Karpas-422 (cell line): ENCODE measurements around the gene CDS2. TPM values are rescaled to one million over a fixed set of nuclear protein-coding genes. Genes with fewer than 3 reads are reported as not detected.
"Not testable (repeated sequence)": the region's sequence is repeated elsewhere in the genome, so short reads cannot be mapped to it uniquely, and the experiment has no call there.

Experiments used
- DNase-seq: peaks from one replicate; pipeline ENCODE4 v3.0.0-alpha.2; 2015
- H2AFZ ChIP-seq: fragments of 200-600 bp; sonication (generic); 2 replicates; pipeline ENCODE4 v1.6.1; 2014; ENCODE audit warnings: antibody characterized with exemption, low read length, mixed read lengths
- H3K27ac ChIP-seq: fragments of 200-600 bp; sonication (generic); 2 replicates; pipeline ENCODE4 v1.5.1; 2014; ENCODE audit warnings: mild to moderate bottlenecking, low read length, moderate library complexity
- H3K27me3 ChIP-seq: fragments of 200-600 bp; sonication (generic); 2 replicates; pipeline ENCODE4 v1.6.1; 2014; ENCODE audit warnings: low read length, mixed read lengths
- H3K36me3 ChIP-seq: fragments of 200-600 bp; sonication (generic); 2 replicates; pipeline ENCODE4 v1.6.1; 2014; ENCODE audit warnings: low read length, mixed read lengths; ENCODE audit not compliant: insufficient read depth
- H3K4me1 ChIP-seq: fragments of 200-600 bp; sonication (generic); 2 replicates; pipeline ENCODE4 v1.6.1; 2014; ENCODE audit warnings: mild to moderate bottlenecking, low read length, mixed read lengths
- H3K4me2 ChIP-seq: fragments of 200-600 bp; sonication (generic); 2 replicates; pipeline ENCODE4 v1.6.1; 2014; ENCODE audit warnings: low read length, low read depth, mild to moderate bottlenecking; ENCODE audit not compliant: poor library complexity, severe bottlenecking
- H3K4me3 ChIP-seq: fragments of 200-600 bp; sonication (generic); 2 replicates; pipeline ENCODE4 v1.5.1; 2014; ENCODE audit warnings: mild to moderate bottlenecking, antibody characterized with exemption, low read length, mixed read lengths
- H3K79me2 ChIP-seq: fragments of 200-600 bp; sonication (generic); 2 replicates; pipeline ENCODE4 v1.6.1; 2014; ENCODE audit warnings: mild to moderate bottlenecking, low read length, mixed read lengths
- H3K9ac ChIP-seq: fragments of 200-600 bp; sonication (generic); 2 replicates; pipeline ENCODE4 v1.6.0; 2014; ENCODE audit warnings: low read length
- H3K9me2 ChIP-seq: fragments of 200-600 bp; sonication (generic), shearing (Covaris generic); replicated peaks from 2 replicates; pipeline ENCODE4 v1.6.0; 2014; ENCODE audit warnings: mild to moderate bottlenecking, low read length, moderate library complexity; ENCODE audit not compliant: insufficient read depth
- H3K9me3 ChIP-seq: fragments of 300-700, 200-600 bp; sonication (generic); 2 replicates; pipeline ENCODE4 v1.6.1; 2014; ENCODE audit warnings: low read length, mixed read lengths
- H4K20me1 ChIP-seq: fragments of 200-600 bp; sonication (generic); 2 replicates; pipeline ENCODE4 v1.6.1; 2014; ENCODE audit warnings: mild to moderate bottlenecking, antibody characterized with exemption, low read length, low read depth; ENCODE audit not compliant: insufficient read depth
- total RNA-seq: library from RNA; depleted of rRNA; stranded (reverse); fragments of >200 nt; shearing (Covaris generic); gene quantifications from 2 replicates; pipeline ENCODE4 v1.2.3, GENCODE V29; 2014; ENCODE audit warnings: low replicate concordance

Gene CDS2
- total RNA-seq, 1 experiment from 2014 or later = 26.8 TPM

- no peaks in the 10 kb centered on the region for H3K9me3 ChIP-seq
- peak overlapping the region; percentile 37; the same call in 1 of the 2 replicates for H3K27ac ChIP-seq
- no peak overlapping the region for H3K4me2 ChIP-seq
- H3K79me2 ChIP-seq = no peaks in the 10 kb centered on the region
- H3K27me3 ChIP-seq = no peaks in the 10 kb centered on the region
- H3K4me1 ChIP-seq = peaks cover 23% of the 10 kb centered on the region
- DNase-seq = peak; percentile 45
- H2AFZ ChIP-seq = no peak overlapping the region
- H3K4me3 ChIP-seq = no peak overlapping the region
- H3K36me3 ChIP-seq = 0 out of 2 replicates have a peak, but pooled peaks cover 5% of the 10 kb centered on the region
- H3K9ac ChIP-seq = no peak overlapping the region
- no peaks in the 10 kb centered on the region for H3K9me2 ChIP-seq
- H4K20me1 ChIP-seq = no peaks in the 10 kb centered on the region
These were observed 34.0 kb upstream of the CDS2 start for GRCh38 chr20:5092765-5093339.

GRCh38 chr20:5095454-5095853 lies 31.4 kb upstream of the CDS2 start:
- Histone ChIP-seq H3K27me3 (no peaks in the 10 kb centered on the region), H2AFZ (no peak overlapping the region), H3K79me2 (peaks cover 2% of the 10 kb centered on the region; the same call in 1 of the 2 replicates), H3K9ac (no peak overlapping the region), H3K9me2 (no peaks in the 10 kb centered on the region), H4K20me1 (no peaks in the 10 kb centered on the region), H3K27ac (no peak overlapping the region), H3K9me3 (no peaks in the 10 kb centered on the region), H3K4me1 (peaks cover 18% of the 10 kb centered on the region), H3K36me3 (peaks cover 25% of the 10 kb centered on the region), H3K4me2 (no peak overlapping the region), H3K4me3 (no peak overlapping the region)
- DNase-seq = peak; percentile 39

- no peak overlapping the region for H3K9ac ChIP-seq
- peaks cover 18% of the 10 kb centered on the region for H3K4me1 ChIP-seq
- H2AFZ ChIP-seq = no peak overlapping the region
- no peak for DNase-seq
- no peaks in the 10 kb centered on the region for H3K9me2 ChIP-seq
- no peak overlapping the region for H3K27ac ChIP-seq
- no peak overlapping the region for H3K4me2 ChIP-seq
- no peaks in the 10 kb centered on the region for H3K9me3 ChIP-seq
- peaks cover 3% of the 10 kb centered on the region; the same call in 1 of the 2 replicates for H3K79me2 ChIP-seq
- H3K36me3 ChIP-seq = peaks cover 27% of the 10 kb centered on the region
- no peaks in the 10 kb centered on the region for H3K27me3 ChIP-seq
- no peaks in the 10 kb centered on the region for H4K20me1 ChIP-seq
- no peak overlapping the region for H3K4me3 ChIP-seq
These were observed 30.9 kb upstream of the CDS2 start for GRCh38 chr20:5095931-5096330.

- peaks cover 27% of the 10 kb centered on the region for H3K36me3 ChIP-seq
- H3K9me3 ChIP-seq = no peaks in the 10 kb centered on the region
- no peaks in the 10 kb centered on the region for H3K27me3 ChIP-seq
- no peak overlapping the region for H3K9ac ChIP-seq
- no peak overlapping the region for H2AFZ ChIP-seq
- no peaks in the 10 kb centered on the region for H3K9me2 ChIP-seq
- peaks cover 20% of the 10 kb centered on the region for H3K4me1 ChIP-seq
- no peak overlapping the region for H3K4me3 ChIP-seq
- H4K20me1 ChIP-seq = no peaks in the 10 kb centered on the region
- peak; percentile 37 for DNase-seq
- H3K79me2 ChIP-seq = peaks cover 3% of the 10 kb centered on the region; the same call in 1 of the 2 replicates
- H3K27ac ChIP-seq = no peak overlapping the region
- H3K4me2 ChIP-seq = no peak overlapping the region
These were observed 30.3 kb upstream of the CDS2 start for GRCh38 chr20:5096463-5096862.

- H2AFZ ChIP-seq, H3K79me2 ChIP-seq, H3K9me3 ChIP-seq, H4K20me1 ChIP-seq, H3K4me1 ChIP-seq, H3K4me3 ChIP-seq, H3K9me2 ChIP-seq, H3K27me3 ChIP-seq, DNase-seq, H3K4me2 ChIP-seq, H3K27ac ChIP-seq, H3K9ac ChIP-seq: not testable (repeated sequence)
- peaks cover 44% of the 10 kb centered on the region for H3K36me3 ChIP-seq
These were observed 27.8 kb upstream of the CDS2 start for GRCh38 chr20:5099009-5099408.

GRCh38 chr20:5099909-5100308 lies 26.9 kb upstream of the CDS2 start:
- not testable (repeated sequence) for H3K27me3 ChIP-seq

GRCh38 chr20:5100684-5101347 lies 26.0 kb upstream of the CDS2 start:
- no peak overlapping the region for H3K27ac ChIP-seq
- no peak overlapping the region for H3K4me2 ChIP-seq
- no peaks in the 10 kb centered on the region for H3K27me3 ChIP-seq
- DNase-seq = peak; percentile 82
- no peak overlapping the region for H2AFZ ChIP-seq
- H3K4me1 ChIP-seq = peaks cover 3% of the 10 kb centered on the region; the same call in 1 of the 2 replicates
- no peak overlapping the region for H3K9ac ChIP-seq
- H3K9me2 ChIP-seq = no peaks in the 10 kb centered on the region
- H4K20me1 ChIP-seq = 0 out of 2 replicates have a peak, but pooled peaks cover 2% of the 10 kb centered on the region
- H3K9me3 ChIP-seq = no peaks in the 10 kb centered on the region
- no peak overlapping the region for H3K4me3 ChIP-seq
- H3K79me2 ChIP-seq = peaks cover 8% of the 10 kb centered on the region; the same call in 1 of the 2 replicates
- peaks cover 56% of the 10 kb centered on the region for H3K36me3 ChIP-seq

More at GRCh38 chr20:5099909-5100308, 26.9 kb upstream of the CDS2 start:
- H2AFZ ChIP-seq, H3K4me2 ChIP-seq, H3K4me1 ChIP-seq, H3K27ac ChIP-seq, H3K9ac ChIP-seq, DNase-seq, H3K9me2 ChIP-seq, H3K4me3 ChIP-seq, H3K9me3 ChIP-seq, H4K20me1 ChIP-seq, H3K79me2 ChIP-seq: not testable (repeated sequence)
- H3K36me3 ChIP-seq = peaks cover 53% of the 10 kb centered on the region

GRCh38 chr20:5104479-5104878 lies 22.3 kb upstream of the CDS2 start:
- H3K9ac ChIP-seq = no peak overlapping the region
- no peak for DNase-seq

More at GRCh38 chr20:5104479-5104878, 22.3 kb upstream of the CDS2 start:
- H3K79me2 ChIP-seq = peaks cover 10% of the 10 kb centered on the region; the same call in 1 of the 2 replicates
- H3K36me3 ChIP-seq = peaks cover 53% of the 10 kb centered on the region
- H3K4me1 ChIP-seq = peaks cover 3% of the 10 kb centered on the region; the same call in 1 of the 2 replicates
- no peaks in the 10 kb centered on the region for H3K9me2 ChIP-seq
- H3K4me2 ChIP-seq = no peak overlapping the region
- H3K9me3 ChIP-seq = no peaks in the 10 kb centered on the region
- H2AFZ ChIP-seq = no peak overlapping the region
- H4K20me1 ChIP-seq = 0 out of 2 replicates have a peak, but pooled peaks cover 2% of the 10 kb centered on the region
- H3K4me3 ChIP-seq = no peak overlapping the region
- H3K27me3 ChIP-seq = no peaks in the 10 kb centered on the region
- no peak overlapping the region for H3K27ac ChIP-seq
